Endodermal cell (in vitro differentiated cells): ENCODE data around the gene FARSA. TPM values are rescaled to one million over a fixed set of nuclear protein-coding genes. Genes with fewer than 3 reads are reported as not detected.

Source experiments
- DNase-seq: peaks from one replicate; pipeline ENCODE4 v3.0.0-alpha.2; 2017
- H3K27ac ChIP-seq: 2 replicates; pipeline ENCODE4 v1.5.1; 2013; ENCODE audit warnings: mild to moderate bottlenecking, low read depth, low read length, moderate library complexity
- H3K27me3 ChIP-seq: 2 replicates; pipeline ENCODE4 v1.6.1; 2013; ENCODE audit warnings: mild to moderate bottlenecking, low read length, moderate library complexity; ENCODE audit not compliant: insufficient read depth, control insufficient read depth, poor library complexity, severe bottlenecking
- H3K36me3 ChIP-seq: 2 replicates; pipeline ENCODE4 v1.7.0; 2013; ENCODE audit warnings: mild to moderate bottlenecking, low read length, moderate library complexity; ENCODE audit not compliant: control insufficient read depth, insufficient read depth
- H3K4me1 ChIP-seq: one replicate; pipeline ENCODE4 v1.7.0; 2013; ENCODE audit warnings: low read length; ENCODE audit not compliant: control insufficient read depth, insufficient read depth
- H3K4me3 ChIP-seq: 2 replicates; pipeline ENCODE4 v1.5.1; 2013; ENCODE audit warnings: mild to moderate bottlenecking, low read length, moderate library complexity
- H3K9ac ChIP-seq: 2 replicates; pipeline ENCODE4 v1.6.1; 2013; ENCODE audit warnings: mild to moderate bottlenecking, low read length, moderate library complexity; ENCODE audit not compliant: poor library complexity, severe bottlenecking; ENCODE audit errors: extremely low read depth
- H3K9me3 ChIP-seq: 2 replicates; pipeline ENCODE4 v1.6.1; 2013; ENCODE audit warnings: mild to moderate bottlenecking, low read length, moderate library complexity; ENCODE audit not compliant: control insufficient read depth
- H3K27ac Mint-ChIP-seq: 2 replicates; pipeline ENCODE4 v1.8.0; 2020; ENCODE audit warnings: mixed read lengths
- H3K27me3 Mint-ChIP-seq: 2 replicates; pipeline ENCODE4 v1.8.0; 2021; ENCODE audit warnings: mild to moderate bottlenecking, mixed read lengths; ENCODE audit not compliant: insufficient read depth
- H3K36me3 Mint-ChIP-seq: 2 replicates; pipeline ENCODE4 v1.8.0; 2020; ENCODE audit warnings: low read depth, mixed read lengths
- H3K4me1 Mint-ChIP-seq: 2 replicates; pipeline ENCODE4 v1.8.0; 2020; ENCODE audit warnings: mixed read lengths
- H3K4me3 Mint-ChIP-seq: 2 replicates; pipeline ENCODE4 v1.8.0; 2020; ENCODE audit warnings: mild to moderate bottlenecking, moderate library complexity, mixed read lengths
- H3K9me3 Mint-ChIP-seq: 2 replicates; pipeline ENCODE4 v1.8.0; 2020; ENCODE audit warnings: mild to moderate bottlenecking, mixed read lengths
- WGBS, 2 experiments: methylation state at CpG; one replicate each; pipeline versions ENCODE4 v1.1.5 to v1.1.7; 2013; ENCODE audit warnings: missing lambda C conversion rate in 2 of 2, mixed read lengths in 1 of 2; ENCODE audit not compliant: insufficient coverage in 1 of 2, insufficient read length in 1 of 2; 5-methylcytosine and 5-hydroxymethylcytosine counted together
- total RNA-seq, 2 donors: library from RNA; stranded (reverse); fragmentation: NEBNext Ultra II Directional in 1 of 2; extraction: Animal tissue kit (Norgen Biotek cat#: 25700) in 1 of 2; gene quantifications; 2 replicates in 1 of 2; 3 replicates in 1 of 2; pipeline ENCODE4 v1.2.1, GENCODE V29; 2021
- TF ChIP-seq, protein P1 (sequence below): fragments of 200-600 bp; sonication (generic); conservative IDR thresholded peaks from 2 replicates; pipeline ENCODE4 v1.5.0; 2021; ENCODE audit warnings: antibody characterized with exemption, mild to moderate bottlenecking

Gene FARSA
- total RNA-seq, 2 donors from 2014 or later, result 65.1 to 70.8 TPM

DNA sequence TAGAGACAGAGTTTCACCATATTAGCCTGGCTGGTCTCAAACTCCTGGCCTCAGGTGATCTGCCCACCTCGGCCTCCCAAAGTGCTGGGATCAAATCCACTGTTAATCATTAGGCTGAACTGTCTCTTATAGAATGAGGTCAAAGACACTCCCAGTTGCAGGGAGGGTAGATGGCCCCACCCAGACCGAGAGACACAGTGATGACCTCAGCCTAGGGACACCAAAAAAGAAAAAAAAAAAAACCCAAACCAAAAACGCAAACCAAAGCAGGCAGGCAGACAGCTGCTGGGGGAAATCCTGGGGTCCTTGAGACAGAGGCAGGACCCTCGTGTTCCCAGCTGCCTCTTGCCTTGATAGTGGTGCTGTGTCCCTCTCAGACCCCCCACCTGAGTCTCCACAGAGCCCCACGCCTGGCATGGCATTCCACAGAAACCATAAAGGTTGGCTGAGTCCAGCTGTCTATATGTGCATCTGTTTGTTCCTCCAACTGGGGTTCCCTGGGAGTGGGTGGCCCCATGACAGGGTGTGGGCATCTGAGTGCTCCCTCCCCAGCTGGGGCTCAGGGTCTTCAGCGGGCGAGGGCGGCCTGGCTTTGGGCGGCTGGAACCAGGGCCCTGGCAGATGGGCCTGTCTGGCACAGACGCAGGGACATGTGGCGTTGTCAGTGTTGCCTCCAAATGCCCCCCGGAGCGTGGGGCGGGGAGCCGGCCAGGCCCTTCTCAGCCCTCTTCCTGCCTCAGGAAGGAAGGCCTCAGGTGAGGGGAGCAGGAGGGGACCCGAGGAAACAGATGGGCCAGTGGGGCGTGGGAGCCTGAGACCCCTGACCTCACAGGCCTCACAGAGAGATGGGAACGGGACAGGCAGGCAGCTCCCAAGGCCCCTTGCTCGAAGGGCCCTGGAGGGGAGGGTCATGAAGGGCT lies 41.0 kb upstream of the FARSA start:
- no peak overlapping the region for H3K4me3 Mint-ChIP-seq
- H3K9me3 Mint-ChIP-seq, result no peaks in the 10 kb centered on the region
- no peaks in the 10 kb centered on the region for H3K36me3 Mint-ChIP-seq
- Histone ChIP-seq H3K27me3 (no peaks in the 10 kb centered on the region), H3K27ac (no peak overlapping the region), H3K36me3 (no peaks in the 10 kb centered on the region), H3K4me3 (no peak overlapping the region), H3K9me3 (no peaks in the 10 kb centered on the region), H3K9ac (no peak overlapping the region), H3K4me1 (no peaks in the 10 kb centered on the region)
- WGBS, 2 experiments, result 72 to 85% methylated on average over 3 to 19 of the region's 19 CpGs
- peaks cover 18% of the 10 kb centered on the region for H3K27me3 Mint-ChIP-seq
- H3K27ac Mint-ChIP-seq, result no peak overlapping the region
- TF ChIP-seq, protein P1, sequence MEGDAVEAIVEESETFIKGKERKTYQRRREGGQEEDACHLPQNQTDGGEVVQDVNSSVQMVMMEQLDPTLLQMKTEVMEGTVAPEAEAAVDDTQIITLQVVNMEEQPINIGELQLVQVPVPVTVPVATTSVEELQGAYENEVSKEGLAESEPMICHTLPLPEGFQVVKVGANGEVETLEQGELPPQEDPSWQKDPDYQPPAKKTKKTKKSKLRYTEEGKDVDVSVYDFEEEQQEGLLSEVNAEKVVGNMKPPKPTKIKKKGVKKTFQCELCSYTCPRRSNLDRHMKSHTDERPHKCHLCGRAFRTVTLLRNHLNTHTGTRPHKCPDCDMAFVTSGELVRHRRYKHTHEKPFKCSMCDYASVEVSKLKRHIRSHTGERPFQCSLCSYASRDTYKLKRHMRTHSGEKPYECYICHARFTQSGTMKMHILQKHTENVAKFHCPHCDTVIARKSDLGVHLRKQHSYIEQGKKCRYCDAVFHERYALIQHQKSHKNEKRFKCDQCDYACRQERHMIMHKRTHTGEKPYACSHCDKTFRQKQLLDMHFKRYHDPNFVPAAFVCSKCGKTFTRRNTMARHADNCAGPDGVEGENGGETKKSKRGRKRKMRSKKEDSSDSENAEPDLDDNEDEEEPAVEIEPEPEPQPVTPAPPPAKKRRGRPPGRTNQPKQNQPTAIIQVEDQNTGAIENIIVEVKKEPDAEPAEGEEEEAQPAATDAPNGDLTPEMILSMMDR, result no peak
- no peaks in the 10 kb centered on the region for H3K4me1 Mint-ChIP-seq
- DNase-seq, result no peak

DNA sequence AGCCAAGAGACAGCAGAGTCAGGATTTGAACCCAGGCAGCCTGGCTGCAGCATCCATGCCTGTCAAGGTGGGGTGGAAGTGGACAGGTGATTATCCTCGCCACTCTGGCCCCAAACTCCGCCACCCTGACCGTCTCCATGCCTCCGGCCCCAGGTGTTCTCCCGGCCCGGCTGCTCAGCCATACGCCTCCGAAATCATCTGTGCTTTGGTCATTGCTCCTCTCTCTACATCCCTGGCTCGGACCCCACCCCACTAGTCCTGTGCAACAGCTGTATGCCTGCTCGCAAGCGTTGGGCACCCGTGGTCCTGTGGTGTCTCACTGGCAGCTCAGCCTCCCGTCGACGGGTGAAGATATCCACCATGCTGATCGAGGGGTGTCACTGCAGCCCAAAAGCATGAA lies 39.7 kb upstream of the FARSA start:
- WGBS, 2 experiments, result 92 to 94% methylated on average over 16 of the region's 16 CpGs
- no peak overlapping the region for H3K27ac Mint-ChIP-seq
- Histone ChIP-seq H3K27me3 (no peaks in the 10 kb centered on the region), H3K27ac (no peak overlapping the region), H3K9ac (no peak overlapping the region), H3K36me3 (no peaks in the 10 kb centered on the region), H3K4me1 (no peaks in the 10 kb centered on the region), H3K9me3 (no peaks in the 10 kb centered on the region), H3K4me3 (no peak overlapping the region)
- peaks cover 8% of the 10 kb centered on the region for H3K27me3 Mint-ChIP-seq
- H3K9me3 Mint-ChIP-seq, result no peaks in the 10 kb centered on the region
- H3K4me3 Mint-ChIP-seq, result no peak overlapping the region
- no peak for DNase-seq
- H3K4me1 Mint-ChIP-seq, result peaks cover 2% of the 10 kb centered on the region
- TF ChIP-seq, protein P1, result no peak
- H3K36me3 Mint-ChIP-seq, result no peaks in the 10 kb centered on the region

DNA sequence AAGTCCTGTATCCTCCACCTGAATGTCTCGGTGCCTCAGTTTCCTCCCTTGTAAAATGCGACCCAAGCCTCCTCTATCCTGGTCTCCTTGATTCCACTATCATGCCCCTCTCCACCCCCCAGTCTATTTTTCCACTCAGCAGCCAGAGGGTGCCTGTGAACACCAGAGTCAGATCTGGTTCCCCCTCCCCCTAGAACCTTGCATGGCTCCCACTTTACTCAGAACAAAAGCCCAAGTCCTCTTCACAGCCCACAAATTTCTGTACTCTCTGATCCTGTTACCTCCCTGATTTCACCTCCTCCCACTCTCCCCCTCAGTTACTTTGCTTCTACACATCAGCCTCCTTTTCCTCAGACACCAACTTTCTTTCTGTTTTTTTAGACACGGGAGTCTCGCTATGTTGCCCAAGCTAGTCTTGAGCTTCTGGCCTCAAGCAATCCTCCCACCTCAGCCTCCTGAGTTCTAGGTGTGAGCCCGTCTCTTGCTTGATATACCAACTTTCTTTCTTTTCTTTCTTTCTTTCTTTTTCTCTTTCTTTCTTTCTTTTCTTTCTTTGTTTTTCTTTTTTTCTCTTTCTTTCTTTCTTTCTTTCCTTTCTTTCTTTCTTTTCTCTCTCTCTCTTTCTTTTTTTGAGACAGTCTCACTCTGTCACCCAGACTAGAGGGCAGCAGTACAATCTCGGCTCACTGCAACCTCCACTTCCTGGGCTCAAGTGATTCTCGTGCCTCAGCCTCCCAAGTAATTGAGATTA lies 36.7 kb upstream of the FARSA start:
- 94 to 97% methylated on average over 7 of the region's 7 CpGs for WGBS, 2 experiments
- no peaks in the 10 kb centered on the region for H3K9me3 Mint-ChIP-seq

More for the DNA sequence above, 36.7 kb upstream of the FARSA start:
- Mint-ChIP-seq H3K27ac (no peak overlapping the region), H3K4me3 (no peak overlapping the region), H3K4me1 (peaks cover 2% of the 10 kb centered on the region), H3K36me3 (no peaks in the 10 kb centered on the region), H3K27me3 (peaks cover 6% of the 10 kb centered on the region)
- no peak for DNase-seq
- H3K4me3 ChIP-seq, result no peak overlapping the region
- no peaks in the 10 kb centered on the region for H3K9me3 ChIP-seq
- no peaks in the 10 kb centered on the region for H3K36me3 ChIP-seq
- no peak overlapping the region for H3K9ac ChIP-seq
- H3K27ac ChIP-seq, result no peak overlapping the region
- TF ChIP-seq, protein P1, result no peak
- no peaks in the 10 kb centered on the region for H3K27me3 ChIP-seq
- no peaks in the 10 kb centered on the region for H3K4me1 ChIP-seq
